Activated T-helper 1 cell treated with anti-CD3 and anti-CD28 coated beads, Interleukin-12 subunit alpha, Interleukin-12 subunit beta, Interleukin-2, Interleukin-4 antibody, amounts not matched to agents 30 ng/mL and 10 ng/mL and 1 ng/mL, durations not matched to agents 14 hours and 24 hours and 36 hours (primary cell): ENCODE results near the gene GSTO1. TPM values are rescaled to one million over a fixed set of nuclear protein-coding genes. Genes with fewer than 3 reads are reported as not detected.

Experiments
- DNase-seq: peaks from one replicate; pipeline ENCODE4 v3.0.0; 2021; ENCODE audit warnings: low spot score
- H3K27ac Mint-ChIP-seq: one replicate; pipeline ENCODE4 v1.8.0; 2021; ENCODE audit warnings: mild to moderate bottlenecking, mixed read lengths
- H3K27me3 Mint-ChIP-seq: one replicate; pipeline ENCODE4 v1.8.0; 2022; ENCODE audit warnings: mild to moderate bottlenecking, moderate library complexity, mixed read lengths; ENCODE audit not compliant: insufficient read depth
- H3K36me3 Mint-ChIP-seq: one replicate; pipeline ENCODE4 v1.8.0; 2021; ENCODE audit warnings: low read depth, mixed read lengths
- H3K4me1 Mint-ChIP-seq: one replicate; pipeline ENCODE4 v1.8.0; 2021; ENCODE audit warnings: low read depth, mixed read lengths
- H3K4me3 Mint-ChIP-seq: one replicate; pipeline ENCODE4 v1.8.0; 2021; ENCODE audit warnings: mild to moderate bottlenecking, moderate library complexity, mixed read lengths
- H3K9me3 Mint-ChIP-seq: one replicate; pipeline ENCODE4 v1.8.0; 2021; ENCODE audit warnings: mixed read lengths
- intact Hi-C: fragments of 100-400 bp; cut with micrococcal nuclease; formaldehyde crosslinking; loops from one replicate; pipeline ENCODE4 v1.15.1; 2024
- total RNA-seq: library from RNA; stranded (reverse); gene quantifications from 2 replicates; pipeline ENCODE4 v1.2.3, GENCODE V29; 2022

GSTO1 gene
- total RNA-seq, 1 donor from 2014 or later, result 125 TPM

DNA sequence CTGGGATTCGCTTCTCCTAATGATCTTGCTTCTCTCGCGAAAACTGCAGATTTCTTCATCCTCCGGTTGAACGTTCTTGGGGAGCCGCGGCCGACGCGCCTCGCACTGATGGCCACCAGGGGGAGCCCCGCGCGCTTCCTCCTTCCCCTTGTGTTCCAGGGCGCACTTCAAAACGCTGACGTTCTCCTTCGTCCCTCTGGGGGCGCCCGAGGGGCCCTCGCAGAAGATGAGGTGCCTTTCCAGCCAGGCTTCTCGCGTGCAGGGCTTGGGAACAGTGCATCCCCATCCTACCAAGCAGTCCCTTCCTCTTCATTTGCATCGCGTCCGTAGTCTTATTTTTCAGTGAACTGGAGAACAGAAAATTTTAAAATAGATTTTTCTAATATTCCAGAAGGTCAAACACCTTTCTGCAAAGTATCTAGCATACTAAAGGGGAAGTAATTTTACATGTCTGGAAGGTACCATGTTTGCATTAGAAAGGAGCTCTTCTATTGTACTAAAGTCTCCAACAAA, 36.8 kb downstream of the GSTO1 start:
- peak; percentile 82 for DNase-seq
- Mint-ChIP-seq H3K36me3 (no peaks in the 10 kb centered on the region), H3K27ac (peak overlapping the region; percentile 0), H3K27me3 (peaks cover 40% of the 10 kb centered on the region), H3K9me3 (no peaks in the 10 kb centered on the region), H3K4me3 (no peak overlapping the region), H3K4me1 (peaks cover 16% of the 10 kb centered on the region)
- intact Hi-C loops, result loop anchor here (1.0 to 2.0 kb wide), 5 partner anchors 9 to 59 kb away; partner anchors contain the start of gene ITPRIP

DNA sequence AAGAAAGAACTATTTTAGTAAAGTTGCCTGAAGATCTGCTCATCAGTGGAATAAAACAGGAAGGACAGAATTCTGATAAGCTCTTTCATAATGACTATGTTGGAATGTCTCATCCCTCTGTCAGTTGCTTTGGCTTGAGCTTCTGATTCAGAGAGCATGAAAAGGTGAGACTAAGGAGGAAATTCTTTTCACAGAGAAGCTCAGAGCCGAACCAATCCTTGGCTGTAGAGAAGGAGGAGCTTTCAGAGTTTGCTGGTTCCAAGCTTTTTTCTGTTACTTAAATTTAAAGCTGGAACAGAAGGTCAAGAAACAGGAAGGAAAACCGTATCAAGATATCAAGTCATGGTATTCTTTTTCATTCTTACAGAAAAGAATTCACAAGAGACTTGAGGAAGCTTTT, 38.3 kb downstream of the GSTO1 start:
- no peaks in the 10 kb centered on the region for H3K9me3 Mint-ChIP-seq
- intact Hi-C loops, result no loop called here
- H3K36me3 Mint-ChIP-seq, result no peaks in the 10 kb centered on the region
- no peak for DNase-seq
- peaks cover 30% of the 10 kb centered on the region for H3K27me3 Mint-ChIP-seq
- no peak overlapping the region for H3K27ac Mint-ChIP-seq
- peaks cover 16% of the 10 kb centered on the region for H3K4me1 Mint-ChIP-seq
- H3K4me3 Mint-ChIP-seq, result no peak overlapping the region

DNA sequence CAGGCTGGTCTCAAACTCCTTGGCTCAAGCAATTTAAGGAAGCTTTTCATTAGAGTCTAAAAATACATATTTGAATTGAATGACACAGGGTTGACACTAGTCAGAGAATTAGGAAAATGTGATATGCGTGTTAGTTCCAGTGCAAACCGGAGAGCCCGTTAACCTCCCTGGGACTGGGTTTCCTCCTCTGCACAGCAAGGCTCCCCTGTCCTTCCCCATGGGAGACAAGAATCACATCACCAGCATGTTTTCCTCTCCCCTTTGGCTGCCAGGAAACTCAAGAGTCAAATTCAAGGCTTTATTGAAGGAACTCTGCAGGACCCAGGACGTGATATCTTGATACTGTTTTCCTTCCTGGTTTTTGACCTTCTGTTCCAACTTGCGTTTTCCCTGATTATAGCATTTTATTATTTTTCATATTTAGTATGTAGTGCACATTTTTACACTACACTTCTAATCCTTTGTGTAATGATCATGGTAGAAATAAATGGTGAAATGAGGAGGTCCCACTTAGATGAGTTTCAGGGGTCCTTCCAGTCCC, 39.2 kb downstream of the GSTO1 start:
- Mint-ChIP-seq H3K9me3 (no peaks in the 10 kb centered on the region), H3K36me3 (no peaks in the 10 kb centered on the region), H3K27me3 (peaks cover 24% of the 10 kb centered on the region), H3K27ac (no peak overlapping the region), H3K4me3 (no peak overlapping the region), H3K4me1 (peaks cover 16% of the 10 kb centered on the region)
- no peak for DNase-seq
- intact Hi-C loops, result no loop called here

DNA sequence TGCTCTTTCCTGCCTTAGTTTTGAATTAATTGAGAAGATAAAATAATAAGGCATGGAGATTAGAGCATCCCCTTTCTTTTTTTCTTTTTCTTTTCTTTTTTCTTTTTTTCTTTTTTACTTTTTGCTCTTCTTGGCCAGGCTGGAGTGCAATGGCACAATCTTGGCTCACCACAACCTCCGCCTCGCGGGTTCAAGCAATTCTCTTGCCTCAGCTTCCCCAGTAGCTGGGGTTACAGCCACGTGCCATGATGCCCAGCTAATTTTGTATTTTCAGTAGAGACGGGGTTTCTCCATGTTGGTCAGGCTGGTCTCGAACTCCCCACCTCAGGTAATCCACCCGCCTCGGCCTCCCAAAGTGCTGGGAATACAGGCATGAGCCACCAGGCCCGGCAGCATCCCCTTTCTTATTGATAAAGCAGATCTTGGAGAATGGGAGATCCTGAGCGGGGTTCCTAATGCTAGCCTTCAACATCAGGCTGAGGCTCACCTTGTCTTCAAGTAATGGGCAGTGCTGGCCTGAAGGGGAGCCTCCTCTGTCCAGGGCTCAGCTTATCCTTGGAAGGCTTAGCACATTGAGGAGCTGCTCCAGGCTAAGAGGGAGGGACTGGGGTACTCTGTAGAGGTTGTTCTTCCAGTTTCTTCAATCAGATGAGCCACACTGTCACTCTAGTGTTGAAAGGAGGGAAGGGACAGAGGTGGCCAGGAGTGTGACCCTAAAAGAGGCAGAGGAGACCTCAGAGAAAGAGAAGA, 42.2 kb downstream of the GSTO1 start:
- Mint-ChIP-seq H3K4me3 (no peak overlapping the region), H3K4me1 (peaks cover 38% of the 10 kb centered on the region), H3K27ac (no peak overlapping the region), H3K36me3 (peaks cover 7% of the 10 kb centered on the region), H3K27me3 (no peaks in the 10 kb centered on the region), H3K9me3 (peaks cover 3% of the 10 kb centered on the region)
- no peak for DNase-seq
- intact Hi-C loops, result no loop called here

DNA sequence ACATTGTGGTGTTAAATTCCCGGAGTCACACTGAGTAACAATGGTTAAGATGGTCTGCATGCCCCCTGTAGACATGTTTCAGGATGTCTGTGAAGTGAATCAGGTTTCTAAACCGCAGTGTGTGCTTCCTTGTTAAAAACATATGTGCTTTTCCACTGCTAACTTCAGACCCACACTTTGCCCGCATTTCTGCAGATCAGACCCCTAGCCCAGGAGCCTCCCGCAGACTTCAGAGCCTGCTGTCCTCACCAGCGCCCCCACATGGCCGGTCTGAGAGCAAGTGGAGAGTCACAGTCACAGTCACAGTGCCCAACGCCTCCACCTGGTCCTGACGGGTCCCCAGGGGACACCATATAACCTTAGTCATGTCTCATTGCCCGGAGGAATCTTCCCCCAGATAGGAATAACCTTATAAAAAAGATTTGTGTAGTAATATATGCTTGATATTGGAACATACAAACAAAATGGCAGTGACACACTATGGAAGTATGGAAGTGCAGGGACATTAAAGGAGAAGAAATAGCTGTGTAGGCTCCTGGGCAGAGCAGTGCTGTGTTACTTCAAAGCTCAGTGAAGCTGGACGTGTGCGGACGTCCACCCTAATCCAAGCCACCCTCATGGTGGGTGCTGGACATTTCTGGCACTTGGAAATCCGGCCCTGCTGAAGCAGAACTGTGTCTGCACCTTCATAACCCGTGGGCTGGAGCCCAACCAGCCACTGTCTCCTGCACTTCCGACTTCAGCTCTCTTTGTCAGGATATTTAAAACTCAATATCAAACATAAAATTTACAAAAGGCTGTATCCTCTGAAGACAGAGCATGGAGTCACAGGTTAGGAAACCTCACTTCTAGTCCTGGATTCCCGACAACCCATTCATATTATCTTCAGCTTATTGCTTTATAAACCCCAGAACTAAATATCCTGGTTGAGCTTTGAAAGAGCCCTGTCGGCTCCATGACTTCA, 43.3 kb downstream of the GSTO1 start:
- Mint-ChIP-seq H3K4me1 (peaks cover 34% of the 10 kb centered on the region), H3K27ac (no peak overlapping the region), H3K36me3 (peaks cover 9% of the 10 kb centered on the region), H3K9me3 (peaks cover 7% of the 10 kb centered on the region), H3K27me3 (no peaks in the 10 kb centered on the region), H3K4me3 (no peak overlapping the region)
- intact Hi-C loops, result no loop called here
- no peak for DNase-seq

DNA sequence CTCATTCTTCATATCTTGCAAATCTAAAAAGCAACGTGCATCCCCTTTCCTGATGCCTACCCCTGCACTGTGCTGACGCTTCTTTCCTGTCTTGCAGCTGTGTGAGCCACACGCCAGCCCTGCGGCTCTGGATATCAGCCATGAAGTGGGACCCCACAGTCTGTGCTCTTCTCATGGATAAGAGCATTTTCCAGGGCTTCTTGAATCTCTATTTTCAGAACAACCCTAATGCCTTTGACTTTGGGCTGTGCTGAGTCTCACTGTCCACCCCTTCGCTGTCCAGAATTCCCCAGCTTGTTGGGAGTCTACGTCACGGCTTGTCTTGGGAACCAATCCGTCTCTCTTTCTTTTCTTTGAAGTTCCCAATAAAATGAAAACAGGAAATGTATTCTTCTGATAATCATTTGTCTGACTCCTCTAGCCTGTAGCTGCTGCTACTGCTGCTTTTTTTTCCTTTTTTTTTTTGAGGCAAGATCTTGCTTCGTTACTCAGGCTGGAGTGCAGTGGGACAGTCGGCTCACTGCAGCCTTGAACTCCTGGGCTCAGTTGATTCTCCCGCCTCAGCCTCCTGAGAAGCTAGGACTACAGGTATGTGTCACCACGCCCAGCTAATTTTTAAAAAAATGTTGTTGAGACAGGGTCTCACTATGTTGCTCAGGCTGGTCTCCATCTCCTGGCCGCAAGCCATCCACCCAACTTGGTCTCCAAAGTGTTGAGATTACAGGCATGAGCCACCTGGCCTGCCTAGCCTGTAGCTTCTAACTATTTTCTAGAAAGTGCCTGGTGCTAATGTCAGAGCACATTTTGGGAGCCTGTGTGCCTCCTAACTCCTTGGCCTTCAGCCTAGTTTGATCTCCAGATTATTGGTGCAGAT, 44.6 kb downstream of the GSTO1 start:
- peaks cover 44% of the 10 kb centered on the region for H3K4me1 Mint-ChIP-seq
- DNase-seq, result no peak
- no peak overlapping the region for H3K4me3 Mint-ChIP-seq
- intact Hi-C loops, result no loop called here
- no peaks in the 10 kb centered on the region for H3K27me3 Mint-ChIP-seq
- H3K9me3 Mint-ChIP-seq, result peaks cover 15% of the 10 kb centered on the region
- peaks cover 15% of the 10 kb centered on the region for H3K36me3 Mint-ChIP-seq
- H3K27ac Mint-ChIP-seq, result no peak overlapping the region

DNA sequence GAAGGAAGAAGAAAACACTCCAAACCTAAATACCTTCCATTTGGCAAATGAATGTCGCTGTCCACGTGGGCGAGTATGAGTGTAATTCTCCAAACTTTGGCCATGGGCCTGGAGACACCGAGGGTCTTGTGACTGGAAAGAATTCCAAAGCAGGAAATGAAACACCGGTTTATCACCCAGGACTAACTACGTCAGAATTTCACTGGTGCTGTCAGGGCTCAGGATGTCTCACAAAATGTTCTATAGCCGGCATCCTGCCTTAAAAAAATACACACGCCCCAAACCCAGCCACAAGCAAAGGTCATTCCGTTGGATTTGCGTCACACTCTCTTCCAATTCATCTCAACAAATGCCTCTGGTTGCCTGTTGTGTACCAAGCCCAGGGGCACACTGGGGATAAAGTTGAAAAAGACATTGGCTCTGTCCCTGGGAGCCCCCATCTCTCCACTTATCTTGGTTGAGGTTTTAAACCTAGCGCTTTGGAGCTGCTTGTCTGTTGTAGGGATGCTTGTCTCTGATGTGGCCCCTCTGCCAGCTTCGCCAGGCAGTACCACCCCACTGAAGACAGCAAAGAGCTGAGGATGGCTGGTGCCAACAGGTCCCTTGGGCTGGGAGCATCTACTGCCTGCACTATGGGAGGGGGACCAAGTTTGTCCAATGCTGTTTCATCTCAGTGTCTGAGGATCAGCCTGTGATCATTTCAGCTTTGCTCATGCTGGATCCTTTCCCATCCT, 45.5 kb downstream of the GSTO1 start:
- no peak overlapping the region for H3K4me3 Mint-ChIP-seq
- intact Hi-C loops, result loop anchor here (1.0 kb wide), 1 partner anchor 9 kb away; no protein-coding TSS in a partner anchor
- peak overlapping the region; percentile 82 for H3K27ac Mint-ChIP-seq
- H3K36me3 Mint-ChIP-seq, result peaks cover 15% of the 10 kb centered on the region
- DNase-seq, result no peak
- H3K27me3 Mint-ChIP-seq, result no peaks in the 10 kb centered on the region
- peaks cover 15% of the 10 kb centered on the region for H3K9me3 Mint-ChIP-seq
- H3K4me1 Mint-ChIP-seq, result peaks cover 44% of the 10 kb centered on the region

DNA sequence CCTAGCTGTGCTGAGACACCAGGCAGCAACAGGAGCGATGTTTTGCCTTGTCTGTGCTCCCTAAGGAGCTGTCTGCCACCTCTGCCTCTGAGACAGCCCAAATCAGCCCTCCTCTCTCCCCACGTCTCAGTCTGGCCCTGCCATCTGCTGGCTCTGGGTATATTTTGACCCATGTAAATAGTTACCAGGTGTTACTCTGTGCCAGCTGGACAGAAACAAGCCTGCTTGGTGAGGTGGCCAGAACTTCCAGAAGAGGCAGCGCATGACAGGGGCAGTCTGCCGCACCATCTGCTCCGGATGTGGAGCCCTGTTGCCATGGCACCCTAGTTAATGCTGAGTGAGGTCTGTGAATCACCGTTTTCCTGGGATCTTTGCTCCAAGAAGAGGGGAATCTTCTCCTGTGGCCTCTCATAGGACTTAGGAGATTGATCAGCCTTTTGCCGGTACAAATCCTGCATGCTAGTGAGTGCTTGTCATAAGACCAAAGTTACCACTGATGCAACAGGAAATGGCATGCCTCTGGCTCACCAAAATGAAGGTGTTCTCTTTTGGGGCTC, 46.1 kb downstream of the GSTO1 start:
- intact Hi-C loops, result loop anchor here (1.0 kb wide), 1 partner anchor 10 kb away; no protein-coding TSS in a partner anchor
- Mint-ChIP-seq H3K4me3 (peak overlapping the region; percentile 25), H3K36me3 (peaks cover 15% of the 10 kb centered on the region)

DNA sequence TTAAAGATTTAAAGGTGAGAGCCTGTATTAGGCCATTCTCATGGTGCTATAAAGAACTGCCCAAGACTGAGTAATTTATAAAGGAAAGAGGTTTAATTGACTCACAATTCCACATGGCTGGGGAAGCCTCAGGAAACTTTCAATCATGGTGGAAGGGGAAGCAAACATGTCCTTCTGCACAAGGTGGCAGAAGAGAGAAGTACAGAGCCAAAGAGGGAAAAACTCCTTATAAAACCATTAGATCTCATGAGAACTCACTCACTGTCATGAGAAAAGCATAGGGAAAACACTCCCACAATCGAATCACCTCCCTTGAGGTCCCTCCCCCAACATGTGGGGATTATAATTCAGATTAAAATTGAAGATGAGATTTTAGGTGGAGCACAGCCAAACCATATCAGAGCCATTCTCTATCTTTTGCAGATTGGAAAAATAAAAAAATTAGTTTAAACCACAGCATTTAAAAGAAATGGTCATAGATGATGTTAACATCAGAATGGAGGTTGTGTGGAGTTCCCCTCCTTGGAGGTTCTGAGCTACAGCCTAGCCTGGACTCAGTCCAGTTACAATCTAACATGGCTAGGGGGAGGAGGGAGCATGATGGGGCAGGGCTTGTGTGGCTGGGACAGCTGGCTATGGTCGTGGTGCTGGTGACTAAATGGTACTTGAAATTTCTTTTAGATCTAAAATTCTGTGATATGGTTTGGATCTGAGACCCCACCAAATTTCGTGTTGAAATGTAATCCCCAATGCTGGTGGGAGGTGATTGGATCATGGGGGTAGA, 47.4 kb downstream of the GSTO1 start:
- Mint-ChIP-seq H3K36me3 (peaks cover 15% of the 10 kb centered on the region), H3K27ac (no peak overlapping the region), H3K4me1 (peaks cover 61% of the 10 kb centered on the region), H3K27me3 (peaks cover 2% of the 10 kb centered on the region), H3K9me3 (peaks cover 15% of the 10 kb centered on the region), H3K4me3 (no peak overlapping the region)
- intact Hi-C loops, result no loop called here
- DNase-seq, result no peak

More for the DNA sequence above, 46.1 kb downstream of the GSTO1 start:
- Mint-ChIP-seq H3K9me3 (peaks cover 15% of the 10 kb centered on the region), H3K27me3 (no peaks in the 10 kb centered on the region), H3K4me1 (peaks cover 48% of the 10 kb centered on the region), H3K27ac (peak overlapping the region; percentile 82)
- no peak for DNase-seq

DNA sequence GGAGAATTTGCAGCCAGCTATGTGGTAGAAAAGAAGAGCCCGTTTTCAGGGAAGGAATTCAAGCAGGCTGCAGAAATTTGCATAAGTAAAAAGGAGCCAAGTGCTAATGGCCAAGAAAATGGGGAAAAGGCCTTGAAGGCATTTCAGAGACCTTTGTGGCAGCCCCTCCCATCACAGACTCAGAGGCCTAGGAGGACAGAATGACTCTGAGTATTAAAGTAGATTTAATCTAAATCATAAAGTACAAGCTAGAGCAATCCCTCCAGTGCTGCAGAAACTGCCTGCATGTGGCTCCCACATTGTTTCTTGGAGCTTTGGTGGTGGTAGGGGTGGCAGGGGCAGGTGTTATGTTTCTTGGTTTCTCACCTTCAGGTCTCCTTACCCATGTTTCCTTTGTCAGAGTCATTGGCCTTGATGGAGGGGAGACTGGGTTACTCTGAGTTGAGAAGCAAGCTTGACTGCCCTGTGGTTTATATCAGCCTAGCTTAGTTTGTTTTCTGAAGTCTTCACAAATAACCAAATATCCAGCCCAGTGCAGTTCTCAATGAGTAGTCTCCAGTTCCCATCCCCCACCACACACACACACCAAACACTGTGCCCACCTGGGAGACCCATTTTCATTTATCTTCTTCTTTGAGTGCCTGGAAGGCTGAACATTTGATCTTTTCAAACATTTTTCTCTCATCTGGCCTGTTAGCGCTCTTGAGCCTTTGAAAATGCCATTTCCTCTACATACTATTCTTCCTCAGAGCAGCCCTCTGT, 49.1 kb downstream of the GSTO1 start:
- peaks cover 25% of the 10 kb centered on the region for H3K36me3 Mint-ChIP-seq
- peaks cover 2% of the 10 kb centered on the region for H3K27me3 Mint-ChIP-seq
- peaks cover 78% of the 10 kb centered on the region for H3K4me1 Mint-ChIP-seq
- no peak for DNase-seq
- intact Hi-C loops, result no loop called here
- H3K4me3 Mint-ChIP-seq, result no peak overlapping the region
- H3K27ac Mint-ChIP-seq, result no peak overlapping the region
- H3K9me3 Mint-ChIP-seq, result peaks cover 15% of the 10 kb centered on the region
